Peyer's patch (tissue), 4 donors: ENCODE results near the gene INHBB.

Source experiments
- CTCF ChIP-seq, 6 experiments: fragments of 450-650 bp in 4 of 6; fragments of 200-600 bp in 2 of 6; sonication (generic) in 1 of 6; IDR thresholded peaks; one replicate each; pipeline ENCODE4 v1.5.1; 2017 to 2019; ENCODE audit warnings: antibody characterized with exemption in 6 of 6, mild to moderate bottlenecking in 3 of 6, moderate library complexity in 1 of 6
- POLR2A ChIP-seq, 2 donors: fragments of 450-650 bp; IDR thresholded peaks; one replicate each; pipeline ENCODE4 v1.5.1; 2017; ENCODE audit warnings: antibody characterized with exemption in 2 of 2, mild to moderate bottlenecking in 2 of 2, moderate library complexity in 2 of 2

- TF ChIP-seq CTCF (IDR thresholded peaks at IDR 0.05) (no peak), POLR2A (IDR thresholded peaks at IDR 0.05) (no peak)
These were observed 3.0 kb downstream of the INHBB start for GRCh38 chr2:120348737-120349439.
